Dendritic cell treated with granulocyte-macrophage colony-stimulating factor and Interleukin-4, amounts not matched to agents 40 ng/mL and 50 ng/mL, for 4 days (primary cell): ENCODE measurements around the gene TMTC1.

ENCODE experiments used
- H3K27ac Mint-ChIP-seq: one replicate; pipeline ENCODE4 v1.8.0; 2022; ENCODE audit warnings: mild to moderate bottlenecking, mixed read lengths
- H3K27me3 Mint-ChIP-seq: one replicate; pipeline ENCODE4 v1.8.0; 2022; ENCODE audit warnings: mild to moderate bottlenecking, mixed read lengths
- H3K36me3 Mint-ChIP-seq: one replicate; pipeline ENCODE4 v1.8.0; 2022; ENCODE audit warnings: low read depth, mixed read lengths
- H3K4me1 Mint-ChIP-seq: one replicate; pipeline ENCODE4 v1.8.0; 2022; ENCODE audit warnings: low read depth, mixed read lengths
- H3K4me3 Mint-ChIP-seq: one replicate; pipeline ENCODE4 v1.8.0; 2022; ENCODE audit warnings: mild to moderate bottlenecking, moderate library complexity, mixed read lengths
- H3K9me3 Mint-ChIP-seq: one replicate; pipeline ENCODE4 v1.8.0; 2022; ENCODE audit warnings: mixed read lengths
- intact Hi-C: fragments of 100-400 bp; cut with micrococcal nuclease; formaldehyde crosslinking; loops from one replicate; pipeline ENCODE4 v1.15.0; 2022

TMTC1 gene

DNA sequence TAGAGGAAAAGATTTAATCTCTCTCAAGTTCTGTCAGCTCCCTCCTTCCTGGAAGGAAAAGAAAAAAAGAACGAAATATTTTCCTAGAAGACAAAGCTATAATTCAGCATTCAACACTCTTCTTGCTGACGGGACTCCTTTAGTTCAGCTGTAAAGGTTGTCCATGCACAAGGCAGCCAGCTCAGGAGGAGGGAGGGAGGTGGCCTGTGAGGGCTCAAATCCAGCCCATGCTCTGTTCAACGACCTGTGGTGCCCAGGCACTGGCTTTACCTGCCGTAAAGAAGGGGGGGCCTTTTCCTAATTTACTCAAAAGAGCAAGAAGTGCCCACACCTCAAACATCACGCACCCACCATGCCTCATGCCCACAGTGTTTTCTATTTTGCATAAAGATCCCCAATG is 109.3 kb downstream of the TMTC1 start:
- peaks cover under 1% of the 10 kb centered on the region for H3K27me3 Mint-ChIP-seq
- no peak overlapping the region for H3K4me3 Mint-ChIP-seq
- H3K4me1 Mint-ChIP-seq: no peaks in the 10 kb centered on the region
- H3K27ac Mint-ChIP-seq: no peak overlapping the region
- H3K9me3 Mint-ChIP-seq: no peaks in the 10 kb centered on the region
- intact Hi-C loops: no loop called here
- H3K36me3 Mint-ChIP-seq: no peaks in the 10 kb centered on the region

GRCh38 chr12:29673346-29673745 is 110.4 kb downstream of the TMTC1 start:
- no peaks in the 10 kb centered on the region for H3K36me3 Mint-ChIP-seq
- no peaks in the 10 kb centered on the region for H3K4me1 Mint-ChIP-seq
- H3K27ac Mint-ChIP-seq: no peak overlapping the region
- H3K27me3 Mint-ChIP-seq: no peaks in the 10 kb centered on the region
- intact Hi-C loops: no loop called here
- H3K4me3 Mint-ChIP-seq: no peak overlapping the region
- H3K9me3 Mint-ChIP-seq: no peaks in the 10 kb centered on the region

DNA sequence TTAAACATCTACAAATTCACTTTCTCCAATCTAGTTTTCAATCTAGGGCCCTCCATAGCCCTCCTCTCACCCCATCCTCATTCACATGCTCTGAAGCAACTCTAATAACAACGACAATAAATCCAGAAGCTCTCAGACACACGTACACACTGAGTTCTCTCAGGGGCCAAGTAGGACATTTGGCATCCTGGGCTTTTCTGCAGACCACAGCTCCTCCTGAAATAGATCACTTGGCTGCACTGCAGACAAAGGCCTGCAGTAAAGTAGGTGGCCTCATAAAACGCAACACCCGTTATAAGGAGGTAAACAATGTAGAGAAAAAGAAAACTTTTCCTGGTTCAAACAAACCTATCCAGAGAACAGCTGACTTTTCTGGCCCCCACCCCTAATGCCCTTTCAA is 111.2 kb downstream of the TMTC1 start:
- Mint-ChIP-seq H3K27ac (no peak overlapping the region), H3K4me3 (no peak overlapping the region), H3K9me3 (no peaks in the 10 kb centered on the region), H3K4me1 (no peaks in the 10 kb centered on the region), H3K27me3 (no peaks in the 10 kb centered on the region), H3K36me3 (no peaks in the 10 kb centered on the region)
- intact Hi-C loops: no loop called here

DNA sequence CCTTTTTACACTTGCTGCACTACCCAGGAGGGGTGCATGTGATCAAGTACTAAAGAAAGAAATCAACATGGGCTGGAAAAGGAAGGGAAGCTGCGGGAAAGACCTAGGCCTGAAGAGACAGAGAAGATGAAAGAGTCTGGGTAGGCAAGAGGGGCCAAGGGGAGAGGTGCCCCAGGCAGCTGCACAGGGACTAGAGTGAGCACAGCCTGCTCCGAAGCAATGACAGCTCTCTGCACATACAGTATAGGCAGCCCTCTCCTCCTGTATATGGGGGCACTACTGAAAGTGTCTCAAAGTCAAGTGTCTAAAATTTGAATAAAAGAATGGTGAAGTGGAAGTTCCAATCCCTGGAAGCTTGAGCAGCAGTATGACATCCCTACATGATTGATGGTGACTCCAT is 112.0 kb downstream of the TMTC1 start:
- no peaks in the 10 kb centered on the region for H3K36me3 Mint-ChIP-seq
- intact Hi-C loops: no loop called here
- no peak overlapping the region for H3K27ac Mint-ChIP-seq
- H3K9me3 Mint-ChIP-seq: no peaks in the 10 kb centered on the region
- H3K27me3 Mint-ChIP-seq: no peaks in the 10 kb centered on the region
- no peak overlapping the region for H3K4me3 Mint-ChIP-seq
- no peaks in the 10 kb centered on the region for H3K4me1 Mint-ChIP-seq

GRCh38 chr12:29667011-29667410 is 116.7 kb downstream of the TMTC1 start:
- Mint-ChIP-seq H3K9me3 (no peaks in the 10 kb centered on the region), H3K27ac (no peak overlapping the region), H3K36me3 (no peaks in the 10 kb centered on the region), H3K27me3 (no peaks in the 10 kb centered on the region), H3K4me1 (no peaks in the 10 kb centered on the region), H3K4me3 (no peak overlapping the region)
- intact Hi-C loops: no loop called here

DNA sequence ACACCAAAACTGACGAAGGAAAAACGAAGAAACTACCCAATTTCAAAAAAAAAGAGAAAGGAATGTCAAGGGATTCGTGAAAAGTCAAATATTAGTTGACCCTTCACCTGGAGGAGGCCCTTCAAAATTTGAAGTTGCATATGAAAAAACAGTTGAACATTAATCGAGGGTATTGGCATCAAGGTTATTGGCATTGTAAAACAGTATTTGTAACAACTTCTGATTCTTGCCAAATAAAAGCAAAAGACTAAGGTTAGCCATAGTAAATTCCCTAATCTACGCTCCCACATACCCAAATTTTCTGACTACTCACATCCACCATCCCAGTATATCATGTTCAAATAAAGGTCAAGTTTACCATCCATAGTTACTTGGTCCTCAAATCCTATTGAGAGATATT is 118.6 kb downstream of the TMTC1 start:
- Mint-ChIP-seq H3K4me1 (no peaks in the 10 kb centered on the region), H3K36me3 (no peaks in the 10 kb centered on the region), H3K4me3 (no peak overlapping the region), H3K27me3 (no peaks in the 10 kb centered on the region), H3K9me3 (no peaks in the 10 kb centered on the region), H3K27ac (no peak overlapping the region)
- intact Hi-C loops: no loop called here

DNA sequence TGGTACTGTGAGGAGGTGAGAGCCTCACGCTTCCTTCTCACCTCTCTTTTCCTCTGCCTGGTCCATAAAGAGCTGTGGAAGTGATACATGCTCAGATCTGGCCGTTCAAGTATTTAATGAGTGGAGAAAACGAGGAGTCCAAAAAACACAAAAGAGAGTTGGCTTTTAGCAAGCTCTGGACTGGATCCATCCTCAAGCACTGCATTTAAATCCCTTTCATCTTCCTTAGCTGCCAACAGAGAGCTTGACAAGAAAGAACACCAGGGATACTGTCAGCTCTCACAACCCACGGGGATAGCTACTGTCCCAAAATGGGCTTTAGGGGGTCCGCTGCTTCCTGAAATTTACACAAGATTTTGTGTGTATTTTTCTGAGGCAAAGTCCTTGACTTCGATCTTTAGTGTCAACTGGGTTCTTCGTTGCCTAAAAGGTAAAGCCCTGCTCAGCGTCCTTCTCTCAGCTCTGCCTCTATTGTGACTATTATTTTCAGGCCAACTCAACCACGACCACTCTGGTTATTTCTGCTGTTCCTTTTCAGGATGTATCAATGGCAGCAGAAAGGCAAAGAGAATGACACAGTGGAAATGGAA is 120.9 kb downstream of the TMTC1 start:
- no peaks in the 10 kb centered on the region for H3K4me1 Mint-ChIP-seq
- H3K4me3 Mint-ChIP-seq: no peak overlapping the region
- no peaks in the 10 kb centered on the region for H3K27me3 Mint-ChIP-seq
- no peaks in the 10 kb centered on the region for H3K9me3 Mint-ChIP-seq
- peaks cover 13% of the 10 kb centered on the region for H3K36me3 Mint-ChIP-seq
- intact Hi-C loops: no loop called here
- H3K27ac Mint-ChIP-seq: no peak overlapping the region

DNA sequence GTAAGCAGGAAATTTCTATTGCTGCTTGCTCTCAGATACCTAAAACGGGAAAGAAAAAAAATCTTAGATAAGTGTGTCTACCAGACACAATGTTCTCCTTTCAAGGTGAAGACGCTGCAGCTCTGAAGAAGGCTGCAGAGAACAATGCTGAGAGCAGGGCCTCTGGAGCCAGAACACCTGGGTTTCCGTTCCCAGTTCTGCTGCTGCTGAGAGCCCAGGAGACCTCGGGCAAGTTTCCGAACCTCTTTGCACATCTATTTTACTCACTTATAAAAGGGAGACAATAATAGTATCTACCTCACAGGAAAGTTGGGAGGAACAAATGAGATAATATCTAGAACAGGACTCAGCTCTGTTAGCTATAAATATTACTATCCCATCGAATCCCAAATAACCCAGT is 122.9 kb downstream of the TMTC1 start:
- no peak overlapping the region for H3K4me3 Mint-ChIP-seq
- no peak overlapping the region for H3K27ac Mint-ChIP-seq
- H3K9me3 Mint-ChIP-seq: no peaks in the 10 kb centered on the region
- H3K27me3 Mint-ChIP-seq: no peaks in the 10 kb centered on the region
- peaks cover 13% of the 10 kb centered on the region for H3K36me3 Mint-ChIP-seq
- intact Hi-C loops: no loop called here
- H3K4me1 Mint-ChIP-seq: no peaks in the 10 kb centered on the region

DNA sequence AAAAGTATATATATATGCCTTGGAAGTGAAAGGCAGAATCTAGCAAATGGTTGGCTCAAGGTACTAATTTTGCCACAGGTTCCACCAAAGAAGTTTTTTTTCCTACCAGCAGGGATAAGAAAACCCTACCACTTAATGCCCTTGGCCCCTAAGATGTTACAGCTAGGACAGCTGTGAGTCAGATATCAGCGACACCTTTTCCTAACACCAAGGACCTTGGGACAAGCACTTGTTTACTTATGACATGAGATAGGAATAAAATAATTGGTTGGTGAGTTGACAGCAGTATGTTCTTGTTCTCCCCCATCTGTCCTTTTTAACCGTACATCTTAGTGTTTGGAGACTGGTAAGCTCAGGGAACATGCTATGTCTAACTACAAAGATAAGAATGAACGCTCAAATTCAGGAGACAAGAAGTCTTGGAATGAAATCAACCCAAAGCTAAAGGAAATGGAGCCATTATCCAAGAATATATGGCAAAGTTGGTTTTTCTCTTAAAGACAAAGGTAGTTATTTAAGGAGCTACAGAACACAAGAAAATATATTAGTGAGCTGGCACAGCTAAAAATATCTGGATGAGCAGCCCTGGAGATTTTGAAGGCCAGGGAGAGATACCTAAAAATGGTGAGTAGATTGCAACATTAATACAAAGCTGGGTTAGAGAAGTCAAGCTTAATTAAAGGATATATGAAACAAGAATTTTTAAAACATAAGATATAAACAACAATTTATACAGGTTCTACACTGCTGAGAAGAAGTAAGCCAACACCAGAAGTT is 126.8 kb downstream of the TMTC1 start:
- peaks cover 25% of the 10 kb centered on the region for H3K36me3 Mint-ChIP-seq
- no peaks in the 10 kb centered on the region for H3K4me1 Mint-ChIP-seq
- intact Hi-C loops: no loop called here
- H3K27ac Mint-ChIP-seq: no peak overlapping the region
- no peaks in the 10 kb centered on the region for H3K9me3 Mint-ChIP-seq
- H3K4me3 Mint-ChIP-seq: no peak overlapping the region
- H3K27me3 Mint-ChIP-seq: no peaks in the 10 kb centered on the region

DNA sequence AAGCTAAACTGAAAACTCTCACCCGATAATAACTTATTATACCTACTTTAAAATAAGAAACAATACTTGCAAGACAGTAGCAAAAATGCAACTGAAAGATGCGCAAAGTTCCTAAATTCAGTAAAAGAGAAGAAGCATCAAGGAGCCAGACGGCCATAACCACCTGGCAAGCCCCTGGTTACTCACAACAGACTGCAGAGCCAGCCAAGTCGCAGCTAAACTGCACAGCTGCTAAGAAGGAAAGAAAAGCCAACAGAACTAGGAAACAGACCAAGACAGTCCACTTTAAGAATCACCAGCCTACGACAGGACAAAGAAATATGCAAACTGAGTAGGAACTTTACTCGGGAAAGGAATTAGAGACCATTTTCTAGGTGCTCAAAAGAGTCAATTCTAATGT is 127.9 kb downstream of the TMTC1 start:
- H3K9me3 Mint-ChIP-seq: no peaks in the 10 kb centered on the region
- no peaks in the 10 kb centered on the region for H3K27me3 Mint-ChIP-seq
- peaks cover 35% of the 10 kb centered on the region for H3K36me3 Mint-ChIP-seq
- no peaks in the 10 kb centered on the region for H3K4me1 Mint-ChIP-seq
- no peak overlapping the region for H3K4me3 Mint-ChIP-seq
- H3K27ac Mint-ChIP-seq: no peak overlapping the region
- intact Hi-C loops: no loop called here

DNA sequence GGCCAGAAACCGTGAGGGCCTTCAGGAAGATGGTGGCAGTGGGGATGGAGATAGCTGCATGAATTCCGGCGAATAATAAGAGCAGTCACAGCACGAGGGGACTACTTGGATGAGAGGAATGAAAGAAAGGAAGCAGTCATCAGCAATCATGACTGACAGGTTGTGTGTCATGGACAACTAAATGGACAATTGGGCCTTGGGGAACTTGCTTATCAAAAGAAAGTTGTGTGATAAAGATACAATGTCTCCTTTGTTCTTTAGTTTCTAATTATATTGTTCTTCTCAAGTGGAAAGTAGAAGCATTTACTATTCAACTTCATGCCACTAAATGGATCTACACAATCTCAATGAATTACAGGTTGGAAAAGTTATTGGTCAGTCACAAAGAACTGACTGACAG is 130.5 kb downstream of the TMTC1 start:
- H3K9me3 Mint-ChIP-seq: no peaks in the 10 kb centered on the region
- H3K27me3 Mint-ChIP-seq: no peaks in the 10 kb centered on the region
- intact Hi-C loops: no loop called here
- no peak overlapping the region for H3K4me3 Mint-ChIP-seq
- H3K36me3 Mint-ChIP-seq: peaks cover 34% of the 10 kb centered on the region
- no peaks in the 10 kb centered on the region for H3K4me1 Mint-ChIP-seq
- no peak overlapping the region for H3K27ac Mint-ChIP-seq

- Mint-ChIP-seq H3K27ac (no peak overlapping the region), H3K36me3 (peaks cover 31% of the 10 kb centered on the region), H3K4me3 (no peak overlapping the region), H3K9me3 (no peaks in the 10 kb centered on the region), H3K4me1 (no peaks in the 10 kb centered on the region), H3K27me3 (no peaks in the 10 kb centered on the region)
- intact Hi-C loops: no loop called here
Measured at GRCh38 chr12:29650371-29650770, 133.4 kb downstream of the TMTC1 start.

DNA sequence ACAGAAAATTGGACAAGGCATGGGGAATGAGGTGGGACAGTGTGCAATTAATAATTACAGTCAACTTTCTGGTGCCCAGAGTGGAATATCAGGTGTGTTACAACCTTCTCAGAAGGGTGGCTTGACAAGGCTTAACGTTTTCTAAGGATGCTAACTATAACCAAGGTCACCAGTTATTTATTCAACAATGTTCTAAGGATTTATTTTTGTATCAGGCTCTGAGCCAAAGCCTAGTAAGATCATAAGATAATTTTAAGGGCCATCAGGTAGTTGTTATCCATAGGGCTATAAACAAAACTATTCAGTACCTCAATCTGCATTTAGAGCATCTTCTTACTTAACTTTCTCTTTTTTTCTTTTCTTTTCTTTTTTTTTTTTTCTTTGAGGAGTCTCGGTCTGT is 134.0 kb downstream of the TMTC1 start:
- H3K36me3 Mint-ChIP-seq: peaks cover 31% of the 10 kb centered on the region
- H3K9me3 Mint-ChIP-seq: no peaks in the 10 kb centered on the region
- H3K4me1 Mint-ChIP-seq: no peaks in the 10 kb centered on the region
- intact Hi-C loops: no loop called here
- no peak overlapping the region for H3K4me3 Mint-ChIP-seq
- no peaks in the 10 kb centered on the region for H3K27me3 Mint-ChIP-seq
- no peak overlapping the region for H3K27ac Mint-ChIP-seq

GRCh38 chr12:29644536-29645162 is 139.1 kb downstream of the TMTC1 start:
- peaks cover 10% of the 10 kb centered on the region for H3K36me3 Mint-ChIP-seq
- no peak overlapping the region for H3K4me3 Mint-ChIP-seq
- H3K27ac Mint-ChIP-seq: no peak overlapping the region
- intact Hi-C loops: no loop called here
- H3K4me1 Mint-ChIP-seq: no peaks in the 10 kb centered on the region
- no peaks in the 10 kb centered on the region for H3K27me3 Mint-ChIP-seq
- no peaks in the 10 kb centered on the region for H3K9me3 Mint-ChIP-seq
